Fibroblast of upper back skin (primary cell): ENCODE data around the gene ZDHHC8.

Source experiments
- DNase-seq: peaks from one replicate; pipeline ENCODE4 v3.0.0-alpha.2; 2013

ZDHHC8 gene

DNA sequence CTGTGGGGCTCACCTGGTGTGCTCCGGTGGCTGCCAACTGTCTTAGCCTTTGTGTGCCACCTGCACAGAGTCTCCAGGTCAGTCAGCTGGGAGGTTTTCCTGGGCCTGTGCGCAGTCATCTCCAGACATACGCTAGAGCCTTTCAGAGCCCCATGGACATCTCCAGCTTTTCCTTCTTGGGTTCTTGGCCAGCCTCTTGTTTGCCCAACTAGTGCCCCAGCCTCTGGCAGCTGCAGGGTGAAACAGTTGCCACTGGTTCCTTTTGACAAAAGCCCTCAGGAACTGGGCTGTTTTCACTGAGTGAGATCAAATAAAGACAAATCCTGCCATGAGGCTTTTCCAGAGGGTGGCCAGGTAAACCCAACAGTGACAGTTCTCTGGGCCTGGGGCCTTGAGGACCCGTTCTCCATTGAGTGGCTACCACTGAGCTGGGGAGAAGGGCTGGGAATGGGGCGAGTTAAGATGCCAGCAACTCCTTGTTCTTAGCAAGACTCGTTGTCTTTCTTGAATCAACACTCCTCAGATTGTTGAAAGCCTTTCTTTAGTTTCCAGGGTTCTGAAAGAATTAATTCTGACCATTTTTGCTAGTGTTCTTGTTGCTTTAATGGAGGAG, 32.4 kb upstream of the ZDHHC8 start:
- DNase-seq: no peak

DNA sequence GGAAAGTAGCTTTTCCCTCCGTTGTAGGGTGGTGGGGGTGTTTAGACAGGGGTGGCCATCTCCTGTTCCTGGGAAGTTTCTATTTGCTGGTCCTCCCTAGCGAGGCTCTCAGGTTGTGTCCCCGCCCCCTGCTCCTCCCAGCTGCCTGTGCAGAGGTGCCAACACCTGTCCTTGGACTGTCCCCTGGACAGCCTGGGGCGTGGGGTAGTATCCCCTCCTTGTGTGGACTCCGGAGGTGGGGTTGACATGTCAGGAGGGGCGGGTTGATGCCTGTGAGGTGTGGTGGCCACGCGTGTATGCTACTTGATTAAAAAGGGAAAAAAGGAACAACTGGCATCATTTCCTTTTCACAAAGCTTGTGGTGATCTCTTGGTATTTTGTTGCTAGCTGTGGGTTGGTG, 30.0 kb upstream of the ZDHHC8 start:
- no peak for DNase-seq

DNA sequence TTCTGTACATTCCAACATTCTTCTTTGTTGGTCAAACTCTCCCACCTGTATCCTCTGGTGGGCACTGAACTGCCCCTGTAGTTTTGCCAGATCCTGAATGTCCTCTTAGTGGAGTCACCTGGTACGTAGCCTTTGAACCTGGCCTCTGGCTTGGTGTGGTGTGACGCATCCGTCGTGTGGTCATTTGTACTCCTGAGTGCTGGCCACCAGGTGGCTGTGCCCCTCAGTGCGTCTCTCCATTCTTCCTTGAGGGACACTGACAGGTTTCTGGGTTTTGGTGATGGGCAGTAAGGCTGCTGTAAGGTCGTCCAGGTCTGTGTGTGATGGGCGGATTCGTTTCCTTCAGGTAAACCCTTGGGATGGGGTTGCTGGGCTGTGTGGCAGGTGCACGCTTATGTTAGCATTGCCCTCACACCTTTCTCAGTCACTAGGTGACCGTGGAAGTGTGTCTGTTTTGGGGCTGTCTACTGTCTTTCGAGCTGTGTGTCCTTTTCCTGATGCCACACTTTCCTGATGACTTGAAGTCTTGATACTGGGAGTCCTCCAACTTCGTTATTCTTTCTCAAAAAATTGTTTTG, 29.3 kb upstream of the ZDHHC8 start:
- no peak for DNase-seq

DNA sequence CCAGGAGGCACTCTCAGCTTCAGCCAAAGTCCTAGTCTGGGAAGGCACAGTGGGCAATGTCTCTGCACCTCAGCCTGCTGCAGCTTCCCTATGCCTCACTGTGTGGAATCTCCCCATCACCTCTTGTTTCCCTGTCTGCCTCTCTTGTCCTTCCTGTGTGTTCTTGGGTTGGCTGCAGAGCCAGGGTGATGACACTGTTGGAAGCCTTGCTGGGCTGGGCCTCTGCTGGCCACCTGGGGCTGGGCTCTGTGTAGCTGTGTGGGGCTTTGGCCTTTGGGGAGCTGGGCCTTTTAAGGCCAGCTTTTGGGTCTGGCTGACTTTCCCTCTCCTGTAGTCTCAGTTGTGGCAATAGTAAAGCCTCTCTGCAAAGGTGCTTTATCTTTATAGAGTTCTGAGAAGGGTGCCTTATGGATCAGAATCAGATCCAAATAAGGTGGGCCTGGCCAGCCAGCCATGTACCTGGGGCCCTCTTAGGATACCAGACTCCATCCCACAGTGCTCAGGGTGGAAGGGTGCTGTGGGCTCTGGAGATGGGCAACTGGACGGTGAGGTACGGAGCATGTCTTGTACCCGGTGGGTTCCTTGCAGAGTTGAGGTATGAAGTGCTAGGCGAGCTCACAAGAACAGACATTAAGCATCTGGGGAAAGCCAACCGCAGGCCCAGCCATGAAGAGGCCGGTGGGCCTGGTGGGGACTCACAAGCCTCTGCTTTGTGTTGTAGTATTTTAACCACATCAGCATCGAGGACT, 26.0 kb upstream of the ZDHHC8 start:
- no peak for DNase-seq

DNA sequence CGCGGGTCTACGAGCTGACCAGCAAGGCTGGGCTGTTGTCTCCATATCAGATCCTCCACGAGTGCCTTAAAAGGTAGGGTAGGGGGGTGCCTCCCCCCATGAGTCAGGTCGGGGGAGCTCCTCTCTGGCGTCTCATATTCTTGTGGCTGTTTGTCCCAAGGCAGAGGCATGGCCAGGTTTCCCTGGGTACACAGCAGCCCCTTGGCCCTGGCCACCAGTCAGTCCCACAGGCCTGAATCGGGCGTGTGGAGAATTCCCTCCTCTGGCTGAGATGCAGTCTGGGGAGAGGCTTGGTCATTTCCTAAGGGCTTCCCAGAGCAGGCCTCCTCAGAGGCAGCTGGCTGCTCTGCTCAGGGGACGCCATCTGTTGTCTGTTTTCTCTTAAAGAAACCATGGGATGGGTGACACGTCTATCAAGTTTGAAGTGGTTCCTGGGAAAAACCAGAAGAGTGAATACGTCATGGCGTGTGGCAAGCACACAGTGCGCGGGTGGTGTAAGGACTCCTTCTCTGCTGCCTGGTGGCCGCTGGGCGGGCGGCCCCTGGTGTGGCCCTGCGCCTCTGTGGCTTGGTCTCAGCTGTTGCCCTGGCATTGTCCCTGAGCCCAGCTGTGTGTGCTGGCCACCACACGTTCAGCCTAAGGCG, 25.3 kb upstream of the ZDHHC8 start:
- DNase-seq: no peak

DNA sequence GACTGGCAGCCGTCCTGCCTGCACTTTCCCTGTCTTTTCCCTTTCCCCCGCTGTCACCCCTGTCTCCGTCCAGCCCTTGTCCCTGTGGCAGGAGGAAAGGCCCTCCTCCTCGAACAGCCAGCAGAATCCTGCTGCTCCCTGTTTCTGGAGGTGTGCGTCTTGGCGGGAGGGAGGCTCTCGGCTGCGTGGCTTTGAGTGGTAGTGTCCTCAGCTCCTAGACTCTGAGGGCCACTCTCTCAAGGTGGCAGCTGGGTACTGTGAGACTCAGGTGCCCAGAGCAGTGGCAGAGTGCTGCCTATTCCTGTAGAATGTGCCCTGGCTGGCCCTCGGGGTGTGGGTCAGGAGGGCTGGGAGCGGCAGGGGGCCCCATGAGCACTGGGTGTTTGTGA, 24.8 kb upstream of the ZDHHC8 start:
- DNase-seq: no peak

DNA sequence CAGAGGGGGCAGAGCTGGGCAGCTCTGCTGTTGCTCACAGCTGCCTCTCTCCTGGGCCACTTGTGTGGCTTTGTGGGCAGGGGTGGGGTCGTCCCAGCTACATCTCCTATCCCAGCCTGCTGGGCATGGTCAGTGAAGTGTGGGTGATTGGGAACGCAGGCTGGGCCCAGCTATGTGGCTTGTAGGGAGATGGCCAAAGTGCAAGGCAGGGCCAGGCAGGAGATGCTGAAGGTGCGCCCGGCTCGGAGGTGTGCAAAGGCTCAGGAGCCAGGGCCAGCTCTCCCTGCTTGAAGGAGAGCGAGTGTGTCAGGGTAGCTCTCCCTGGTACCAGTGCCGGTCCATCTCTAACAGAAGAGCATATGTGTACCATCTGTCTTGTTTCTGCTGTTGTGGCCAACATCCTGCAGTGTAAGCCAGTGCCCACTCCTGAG, 24.1 kb upstream of the ZDHHC8 start:
- DNase-seq: no peak

DNA sequence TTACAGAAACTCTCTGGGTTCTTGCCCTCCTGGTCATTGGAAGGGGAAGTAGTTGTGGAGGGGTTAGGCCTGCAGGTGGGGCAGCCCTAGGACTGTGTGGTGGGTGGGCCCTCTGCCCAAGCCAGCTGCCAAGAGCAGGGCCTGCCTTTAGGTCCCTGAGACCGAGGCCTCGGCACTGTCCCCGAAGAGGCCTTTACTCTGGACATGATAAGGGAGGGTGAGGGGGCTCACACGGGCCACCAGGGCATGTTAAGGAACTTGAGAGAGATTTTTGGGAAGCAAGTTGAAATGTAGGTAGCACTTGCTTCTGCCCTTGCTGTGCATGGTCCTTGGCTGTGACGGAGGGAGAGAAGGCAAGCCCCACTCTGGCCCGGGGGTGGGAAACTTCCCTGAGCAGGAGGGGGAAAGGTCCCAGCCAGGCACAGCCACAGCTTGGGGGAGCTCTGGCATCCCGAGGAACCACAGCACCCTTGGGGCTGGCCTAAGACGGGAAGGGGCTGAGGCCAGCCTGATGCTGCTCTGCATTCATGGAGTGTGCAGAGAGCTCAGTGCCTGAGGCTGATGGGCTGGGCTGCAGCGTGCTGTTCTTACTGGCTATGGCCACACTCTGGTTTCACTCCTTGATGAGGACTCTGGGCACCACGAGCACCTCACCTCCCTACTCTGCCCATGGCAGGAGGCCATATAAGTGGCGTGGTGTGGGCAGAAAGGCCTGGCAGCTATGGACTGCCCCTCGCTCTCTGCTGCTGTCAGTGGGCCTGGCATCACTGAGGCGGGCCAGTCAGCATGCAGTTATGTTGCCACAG, 23.4 kb upstream of the ZDHHC8 start:
- no peak for DNase-seq

DNA sequence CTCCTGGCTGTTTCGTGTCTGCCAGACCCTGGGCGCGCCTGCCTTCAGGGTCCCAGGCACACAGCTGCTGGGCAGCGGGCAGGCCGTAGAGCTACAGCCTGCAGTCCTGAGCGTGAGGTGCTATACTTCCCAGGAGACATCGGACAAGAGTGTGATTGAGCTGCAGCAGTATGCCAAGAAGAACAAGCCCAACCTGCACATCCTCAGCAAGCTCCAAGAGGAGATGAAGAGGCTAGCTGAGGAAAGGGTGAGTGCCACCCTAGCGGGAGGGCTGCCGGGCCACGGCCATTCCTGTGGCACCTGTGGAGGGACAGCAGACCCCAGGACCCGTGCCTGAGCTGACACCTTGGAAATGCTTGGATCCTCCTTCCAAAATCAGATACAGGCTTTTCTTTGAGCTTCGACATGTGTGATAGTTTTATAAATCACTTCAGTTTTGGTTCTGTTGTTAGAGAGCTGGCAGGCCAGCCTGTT, 22.8 kb upstream of the ZDHHC8 start:
- DNase-seq: no peak

DNA sequence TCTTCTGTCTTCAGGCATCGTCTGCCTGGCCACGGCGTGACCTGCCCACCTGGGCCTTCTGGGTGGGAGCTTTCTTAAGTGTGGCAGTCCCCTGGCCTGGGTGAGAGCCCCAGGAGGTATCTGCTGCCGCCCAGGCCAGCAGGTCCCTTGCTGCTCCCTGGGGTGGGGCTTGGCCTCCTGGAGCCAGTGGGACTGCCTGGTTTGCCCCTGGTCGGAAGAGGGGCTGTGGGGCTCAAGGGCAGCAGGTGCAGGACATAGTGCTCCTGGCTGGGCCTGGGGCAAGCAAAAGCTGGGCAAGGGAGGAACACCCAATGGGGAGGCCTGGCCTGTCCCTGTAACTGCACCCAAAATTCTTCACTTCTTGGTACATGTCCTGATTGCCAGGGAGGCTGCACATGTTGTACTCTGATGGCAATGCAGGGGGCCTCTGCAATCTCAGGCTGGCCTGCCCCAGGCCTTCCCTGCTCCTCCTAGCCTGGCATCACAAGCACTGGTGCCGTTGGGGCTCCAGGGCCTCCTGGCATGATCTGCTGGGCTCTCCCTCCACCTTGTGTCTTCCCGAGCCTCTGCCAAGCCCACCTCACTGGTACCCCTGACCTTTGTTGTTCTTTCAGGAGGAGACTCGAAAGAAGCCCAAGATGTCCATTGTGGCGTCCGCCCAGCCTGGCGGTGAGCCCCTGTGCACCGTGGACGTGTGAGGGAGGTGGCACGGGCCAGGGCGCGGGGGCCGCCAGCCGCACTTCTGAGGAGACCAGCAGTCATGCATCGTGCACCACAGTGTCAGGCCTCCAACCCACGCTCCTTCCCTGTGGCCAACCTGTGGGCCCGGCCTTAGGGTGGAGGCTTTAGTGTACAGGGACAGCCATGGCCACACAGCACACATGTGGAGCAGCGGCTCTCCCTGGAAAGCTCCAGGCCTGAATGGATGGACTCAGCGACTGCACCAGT, 21.9 kb upstream of the ZDHHC8 start:
- DNase-seq: no peak

DNA sequence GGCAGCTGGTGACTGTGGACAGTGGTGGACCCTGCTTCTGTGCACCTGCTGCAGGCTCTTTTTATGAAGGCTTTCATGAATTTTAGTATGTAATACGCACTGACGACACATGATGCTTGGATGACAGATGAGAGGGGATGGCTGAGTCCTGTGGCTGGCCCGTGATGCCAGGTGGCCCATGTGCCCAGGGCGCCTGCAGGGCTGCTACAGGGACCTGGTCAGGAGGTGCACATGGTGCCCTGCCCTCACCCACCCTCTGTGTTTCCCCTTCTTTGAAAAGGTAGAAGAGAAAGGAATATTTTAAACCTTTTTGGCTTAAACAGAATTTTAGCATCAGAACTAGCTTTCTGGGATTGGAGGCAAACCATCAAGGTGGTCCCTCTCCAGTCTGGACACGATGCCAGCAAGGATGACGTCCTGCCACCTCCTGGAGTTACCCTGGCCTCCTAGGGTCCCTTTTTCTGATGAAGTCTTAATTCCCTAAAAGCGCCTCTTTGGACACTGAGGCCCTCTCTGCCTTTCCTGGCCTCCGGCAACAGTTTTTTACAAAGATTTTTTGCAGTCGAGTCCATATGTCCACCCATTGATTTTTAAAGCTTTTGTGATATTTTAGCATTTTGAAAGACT, 21.1 kb upstream of the ZDHHC8 start:
- no peak for DNase-seq

DNA sequence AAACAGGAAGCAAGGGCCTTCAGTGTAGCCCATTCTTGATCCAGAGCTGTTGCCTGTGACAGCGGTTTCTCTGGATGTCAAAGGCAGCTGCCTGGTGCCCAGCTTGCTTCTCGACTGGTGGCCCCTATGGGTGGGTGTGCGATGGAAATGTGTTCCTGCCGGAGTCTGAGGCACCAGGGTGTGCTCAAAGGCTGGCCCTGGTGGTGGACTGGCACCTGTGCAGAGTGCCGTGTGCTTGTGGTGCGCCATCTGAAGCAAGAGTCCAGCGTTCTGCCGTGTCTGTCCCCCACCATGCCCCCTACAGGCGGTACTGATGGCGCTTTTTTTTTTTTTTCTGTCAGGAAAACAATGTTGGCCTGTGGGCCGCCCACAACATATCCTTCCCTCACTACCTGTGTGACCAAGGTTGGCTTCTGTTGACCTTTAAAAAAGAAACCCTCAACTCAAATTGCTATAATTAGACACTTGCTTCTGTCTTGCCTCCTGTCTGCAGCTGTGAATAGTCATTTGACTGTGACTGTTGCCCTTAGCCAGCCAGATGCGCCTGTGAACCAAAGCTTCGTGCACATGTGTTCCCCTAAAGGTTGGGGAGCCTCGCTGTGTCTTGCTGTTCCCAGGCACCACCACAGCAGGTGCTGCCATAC, 20.4 kb upstream of the ZDHHC8 start:
- DNase-seq: no peak

DNA sequence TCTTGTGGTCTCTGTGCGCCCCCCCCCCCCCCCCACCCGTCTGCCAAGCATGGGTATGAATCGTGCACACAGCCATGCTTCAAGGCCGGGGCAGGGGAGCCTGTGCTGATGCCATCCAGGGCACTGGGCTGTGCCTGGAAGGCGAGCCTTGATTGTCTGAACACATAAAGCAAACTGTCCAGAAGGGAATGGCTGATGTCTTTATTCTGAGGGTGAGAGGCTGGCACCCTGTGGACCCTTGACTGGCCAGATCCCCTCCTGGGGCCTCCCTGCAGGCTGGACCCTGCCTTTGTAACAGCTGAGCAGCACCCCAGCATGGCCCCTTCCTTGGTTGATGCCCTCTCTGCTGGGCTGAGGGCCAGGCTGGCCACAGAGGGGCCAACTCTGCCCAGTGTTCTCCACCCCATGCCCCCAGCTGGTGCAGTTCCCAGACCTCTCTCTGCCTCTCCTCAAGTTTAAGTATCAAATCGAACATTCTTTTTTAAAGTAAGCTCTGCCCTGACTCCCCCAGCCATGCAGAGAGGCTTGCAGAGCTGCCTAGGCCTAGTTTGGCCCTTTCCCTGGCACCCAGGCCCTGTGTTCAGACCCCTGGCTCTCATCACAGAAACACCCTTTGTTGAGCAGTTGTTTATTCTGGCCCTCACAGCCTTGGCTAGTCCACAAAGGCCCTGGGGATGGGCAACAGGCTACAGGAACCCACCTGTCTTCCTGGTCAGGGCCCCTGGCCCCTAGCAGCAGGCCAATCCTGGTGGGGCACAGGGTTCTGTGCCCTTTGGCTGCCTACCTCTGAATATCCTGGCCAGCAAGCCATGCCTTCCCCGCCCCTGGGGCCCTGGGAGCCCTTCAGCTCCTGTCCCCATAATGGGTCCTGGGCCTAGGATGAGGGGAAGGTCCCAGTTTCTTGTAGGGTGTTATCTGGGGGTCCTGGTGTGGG, 19.6 kb upstream of the ZDHHC8 start:
- no peak for DNase-seq

DNA sequence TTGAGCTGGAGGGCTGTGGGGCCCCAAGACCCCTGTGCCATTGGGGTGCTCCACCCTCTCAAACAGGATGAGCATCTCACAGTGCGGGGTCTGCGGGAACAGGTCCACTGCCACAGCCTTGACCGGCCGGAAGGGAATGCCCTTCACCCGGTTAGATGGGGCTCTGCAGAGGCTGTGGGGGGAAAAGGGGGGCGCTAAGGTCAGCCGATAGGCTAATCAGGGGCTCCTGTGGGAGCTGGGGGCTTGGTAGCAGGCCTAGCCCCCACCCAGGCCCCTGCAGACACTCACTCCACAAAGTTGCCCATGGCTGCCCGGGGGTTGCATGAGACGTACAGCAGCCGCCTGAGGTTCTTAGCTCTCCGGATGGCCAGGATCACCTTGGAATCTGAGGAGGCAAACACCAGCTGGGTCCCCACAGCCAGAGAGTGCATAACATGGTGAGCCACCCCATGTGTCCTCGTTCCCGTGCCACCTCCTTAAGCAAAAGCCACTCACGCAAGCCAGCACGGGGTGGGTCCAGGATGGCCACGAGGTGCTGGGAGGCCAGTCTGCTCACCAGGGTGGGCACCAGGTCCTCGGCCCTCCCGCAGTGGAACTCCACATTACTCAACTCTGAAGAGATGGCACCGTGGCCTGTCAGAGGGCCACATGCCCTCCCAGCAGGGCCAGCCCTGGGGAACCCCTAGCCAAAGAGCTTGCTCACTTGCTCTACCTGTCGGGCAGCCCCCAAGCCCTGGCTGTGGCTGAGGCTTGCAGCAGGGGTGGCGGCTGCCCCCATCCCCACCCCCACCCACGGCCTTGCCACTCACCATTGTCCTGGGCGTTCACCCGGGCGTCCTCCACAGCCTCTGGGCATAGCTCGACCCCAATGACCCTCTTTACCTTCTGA, 18.7 kb upstream of the ZDHHC8 start:
- DNase-seq: no peak

DNA sequence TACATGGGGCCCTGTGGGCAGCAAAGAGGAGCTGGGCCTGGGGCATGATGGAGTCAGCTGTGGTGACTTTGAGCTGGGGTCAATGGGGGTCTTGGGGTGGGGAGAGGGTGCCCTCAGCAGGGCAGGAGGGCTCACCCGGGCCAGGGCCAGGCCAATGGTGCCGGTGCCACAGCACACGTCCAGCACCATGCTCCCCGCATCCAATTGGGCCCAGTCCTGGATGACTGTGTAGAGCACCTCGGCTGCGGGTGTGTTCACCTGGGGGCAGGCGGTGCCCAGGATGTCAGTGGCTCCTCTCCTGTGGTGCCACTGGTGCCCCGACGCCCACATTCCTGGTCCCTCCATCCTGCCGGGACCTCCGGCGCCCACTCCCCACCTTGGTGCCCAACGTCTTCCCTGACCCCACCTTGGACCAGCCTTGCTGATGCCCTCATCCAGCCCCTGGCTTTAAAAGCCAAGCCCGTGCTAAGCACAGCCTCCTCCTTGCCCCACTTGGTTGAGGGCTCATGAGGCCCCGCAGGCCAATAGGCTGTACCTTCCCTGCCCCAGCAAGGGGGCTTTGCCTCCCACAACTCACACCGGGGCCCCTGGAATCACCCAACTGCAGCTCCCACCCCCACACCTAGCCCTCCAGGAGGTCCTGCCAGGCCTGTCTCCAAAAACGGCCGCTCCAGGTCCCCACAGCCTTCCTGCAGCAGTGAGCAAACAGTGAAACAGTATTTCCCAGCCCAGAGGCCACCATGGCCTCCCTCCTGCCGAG, 17.9 kb upstream of the ZDHHC8 start:
- no peak for DNase-seq

DNA sequence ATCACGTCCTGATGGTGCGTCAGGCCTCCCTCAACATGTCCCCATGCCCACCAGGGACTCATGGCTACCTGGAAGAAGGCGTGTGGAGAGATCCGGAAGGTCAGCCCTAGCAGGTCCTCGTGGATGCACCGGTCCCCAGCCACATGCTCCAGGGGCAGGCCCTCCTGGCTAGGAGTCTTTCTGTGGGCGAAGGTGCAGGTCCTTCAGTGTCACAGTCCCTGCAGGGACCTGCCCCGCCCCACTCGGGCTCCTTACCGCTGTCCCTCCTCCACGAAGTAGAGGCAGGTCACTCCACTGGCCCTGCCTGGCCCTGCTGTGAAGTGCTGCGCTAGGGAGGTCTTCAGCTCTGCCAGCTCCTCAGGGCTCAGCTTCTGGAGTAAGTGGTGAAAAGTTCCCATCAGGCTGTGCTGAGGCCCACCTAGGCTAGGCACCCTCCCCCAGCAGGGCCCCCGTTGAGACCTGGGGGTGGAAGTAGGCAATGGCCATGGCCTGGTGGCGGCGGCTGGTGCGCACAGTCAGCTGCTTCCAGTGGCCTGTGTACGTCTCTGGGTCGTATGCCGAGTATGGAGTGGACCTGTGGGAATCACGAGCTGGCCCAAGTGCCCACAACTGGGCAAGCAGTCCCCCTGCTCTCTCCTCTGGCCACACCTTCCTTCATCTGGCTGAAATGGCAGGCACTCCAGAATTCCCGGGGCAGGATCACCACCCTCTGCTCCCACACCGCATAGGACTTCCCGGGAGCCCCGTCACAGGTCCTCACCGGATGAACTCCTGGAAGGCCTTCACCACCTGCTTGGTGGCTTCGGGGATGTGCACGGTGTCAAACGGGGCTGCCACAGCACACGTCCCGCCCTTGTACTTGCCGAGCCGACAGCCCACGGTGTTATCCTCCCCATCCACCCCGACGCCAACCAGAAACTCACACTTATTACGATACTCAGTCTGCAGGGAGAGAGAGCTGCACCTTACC, 16.8 kb upstream of the ZDHHC8 start:
- DNase-seq: no peak
